Measurements from ENCODE around the gene FANCD2.
"Not testable (repeated sequence)": the region's sequence is repeated elsewhere in the genome, so short reads cannot be mapped to it uniquely, and the experiment has no call there.

Gene FANCD2

DNA sequence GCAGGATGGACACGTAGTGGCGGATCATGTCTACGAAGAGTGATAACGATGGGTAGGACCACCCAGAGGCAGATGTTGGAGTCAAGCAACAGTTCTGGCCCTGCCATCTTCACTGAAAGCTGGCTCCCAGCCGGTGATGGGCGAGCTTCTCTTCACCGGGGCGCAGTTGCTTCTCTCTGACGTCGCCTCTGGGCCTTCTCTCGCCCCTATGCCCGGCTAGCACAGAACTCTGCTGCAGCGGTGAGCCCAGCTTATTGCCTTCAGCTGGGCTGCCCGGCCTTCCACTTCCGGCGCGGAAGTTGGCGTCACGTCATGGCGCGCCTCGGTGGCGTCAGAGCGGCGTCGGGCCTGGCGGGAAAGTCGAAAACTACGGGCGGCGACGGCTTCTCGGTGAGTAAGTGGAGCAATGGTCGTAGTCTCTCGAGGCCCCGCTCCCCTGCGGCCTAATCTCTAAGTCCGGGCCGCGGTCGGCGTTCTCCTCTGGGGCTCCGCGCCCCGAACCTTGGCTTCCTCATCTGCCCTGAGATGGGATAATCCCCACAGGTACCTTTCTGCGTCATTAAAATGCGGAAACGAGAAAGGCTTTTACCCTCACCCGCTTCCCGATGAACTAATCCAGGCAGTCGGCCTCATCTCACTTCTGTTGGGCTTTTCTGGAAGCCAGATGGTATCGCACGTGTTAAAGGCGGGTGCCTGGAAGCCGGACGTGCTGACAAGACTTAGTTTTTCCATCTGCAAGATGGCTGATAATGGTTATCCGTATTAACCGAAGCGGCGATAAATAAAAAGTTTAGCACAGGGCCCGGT lies at the start of gene FANCD2:
FANCD2 (plus strand) TSS at position 354 of the 807 bp plus-strand sequence. CDS start 2,221 bp downstream, outside the sequence.
- peak; percentile 85 to 86 (median 85) for DNase-seq (ENCODE audit: low read depth in 3 of 3)

DNA sequence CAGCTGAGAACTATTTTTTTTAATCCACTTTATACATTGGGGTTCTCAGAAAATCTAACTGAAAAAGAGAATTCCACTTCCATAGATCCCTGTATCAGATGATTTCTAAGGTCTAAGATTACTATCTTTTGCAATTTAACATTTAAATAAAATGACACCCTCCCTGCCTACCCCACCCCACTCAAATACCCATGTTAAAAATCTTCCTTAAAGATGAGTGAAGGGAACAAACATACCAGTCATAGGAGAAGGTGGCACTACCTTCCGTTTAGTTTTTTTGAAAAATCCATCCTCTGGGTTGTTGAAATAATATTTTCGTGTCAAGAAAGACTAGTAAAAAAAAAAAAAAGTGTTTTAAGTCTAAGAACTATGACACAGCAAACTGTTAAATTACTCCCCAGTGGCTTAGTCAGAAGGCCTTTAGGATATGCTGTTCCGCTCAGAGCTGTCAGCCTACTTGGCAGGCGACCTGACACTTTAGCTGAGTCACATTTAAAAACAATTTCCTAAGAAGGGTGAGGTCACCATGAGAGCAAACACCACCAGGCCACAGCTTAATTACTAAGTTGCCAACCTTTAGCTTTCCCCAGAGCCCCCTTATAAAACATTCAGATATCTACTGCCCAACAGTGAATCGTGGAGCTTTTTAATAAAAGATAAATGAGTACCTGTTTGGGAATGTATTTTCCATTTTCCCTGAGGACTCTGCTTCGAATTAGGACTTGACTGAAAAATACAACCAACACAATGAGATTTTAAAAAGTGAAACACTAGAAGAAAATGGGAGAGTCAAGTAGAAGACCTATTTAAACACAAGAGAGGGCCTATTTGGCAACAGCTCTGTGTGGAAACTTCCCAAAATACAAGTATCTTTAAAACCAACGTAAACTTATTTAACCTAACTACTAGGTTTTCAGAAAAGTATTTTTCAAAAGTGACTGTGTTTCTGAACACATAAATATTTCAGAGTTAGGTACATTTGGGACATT lies 49.2 kb upstream of the FANCD2 start:
- DNase-seq (ENCODE audit: low read depth in 3 of 3) = peak in 1 of 3 donors; percentile 26

DNA sequence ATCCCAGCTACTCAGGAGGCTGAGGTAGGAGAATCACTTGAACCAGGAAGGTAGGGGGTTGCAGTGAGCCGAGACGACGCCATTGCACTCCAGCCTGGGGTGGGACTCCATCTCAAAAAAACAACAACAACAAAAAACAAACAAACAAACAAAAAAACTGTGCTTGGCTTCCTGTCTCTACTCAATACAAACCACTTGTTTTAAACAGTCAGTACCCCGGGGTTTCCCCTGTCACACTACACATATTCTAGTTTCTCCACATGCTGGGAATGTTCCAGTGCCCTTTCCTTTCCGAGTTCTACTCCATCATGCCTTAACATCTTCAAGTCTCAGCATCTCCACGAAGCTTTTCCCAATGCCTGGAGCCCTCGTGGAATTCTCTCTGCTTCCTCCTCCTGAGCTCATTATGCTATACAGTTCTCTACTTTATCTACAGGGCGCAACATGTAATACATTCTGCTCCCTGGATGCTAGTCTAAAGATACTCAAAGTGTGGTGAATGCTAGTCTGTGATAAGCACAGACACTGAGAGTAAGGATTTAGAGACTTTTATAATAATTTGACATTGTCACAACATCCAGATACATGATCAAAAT lies 47.4 kb upstream of the FANCD2 start:
- DNase-seq (ENCODE audit: low read depth in 3 of 3) = no peak

GRCh38 chr3:9980251-9980650 lies 46.0 kb upstream of the FANCD2 start:
- DNase-seq (ENCODE audit: low read depth in 3 of 3) = no peak

DNA sequence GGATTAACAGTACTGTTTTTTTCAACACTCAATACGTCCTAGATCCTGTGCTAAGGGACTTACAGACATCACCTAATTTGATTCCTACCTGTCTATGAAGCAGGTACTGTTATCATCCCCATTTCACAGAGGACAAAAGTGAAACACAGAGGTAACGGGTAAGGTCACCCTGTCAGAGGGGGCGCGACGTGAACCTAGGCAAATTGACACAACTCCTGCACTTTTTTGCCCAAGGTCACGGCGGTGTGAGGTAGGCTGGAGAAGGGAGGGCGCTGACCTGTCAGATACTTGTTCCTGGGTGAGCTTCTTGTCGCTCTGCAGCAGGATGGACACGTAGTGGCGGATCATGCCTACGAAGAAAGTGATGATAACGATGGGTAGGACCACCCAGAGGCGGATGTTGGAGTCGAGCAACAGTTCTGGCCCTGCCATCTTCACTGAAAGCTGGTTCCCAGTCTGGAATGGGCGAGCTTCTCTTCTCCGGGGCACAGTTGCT lies 40.0 kb upstream of the FANCD2 start:
- DNase-seq (ENCODE audit: low read depth in 3 of 3) = no peak

- no peak for DNase-seq (ENCODE audit: low read depth in 3 of 3)
Measured at GRCh38 chr3:9994086-9994844, 32.0 kb upstream of the FANCD2 start.

DNA sequence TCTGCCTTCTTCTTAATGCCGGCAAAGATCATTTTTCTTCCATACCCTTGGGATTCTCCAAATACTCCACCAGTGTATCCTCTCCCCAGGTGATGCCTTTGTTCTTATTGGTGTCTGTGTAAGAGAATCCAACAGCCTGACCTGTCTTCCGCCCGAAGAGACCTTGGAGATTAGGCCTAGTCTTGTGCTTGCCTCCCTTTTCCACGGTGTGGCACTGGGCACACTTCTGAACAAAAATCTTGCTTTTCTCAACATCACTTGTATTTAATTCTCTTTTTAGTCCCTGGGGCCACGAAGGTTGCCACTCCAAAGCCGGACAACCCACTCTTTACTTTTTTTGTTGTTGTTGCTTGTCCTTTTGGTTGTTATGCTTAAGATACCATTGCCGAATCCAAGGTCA lies 25.6 kb upstream of the FANCD2 start:
- no peak for DNase-seq (ENCODE audit: low read depth in 3 of 3)

DNA sequence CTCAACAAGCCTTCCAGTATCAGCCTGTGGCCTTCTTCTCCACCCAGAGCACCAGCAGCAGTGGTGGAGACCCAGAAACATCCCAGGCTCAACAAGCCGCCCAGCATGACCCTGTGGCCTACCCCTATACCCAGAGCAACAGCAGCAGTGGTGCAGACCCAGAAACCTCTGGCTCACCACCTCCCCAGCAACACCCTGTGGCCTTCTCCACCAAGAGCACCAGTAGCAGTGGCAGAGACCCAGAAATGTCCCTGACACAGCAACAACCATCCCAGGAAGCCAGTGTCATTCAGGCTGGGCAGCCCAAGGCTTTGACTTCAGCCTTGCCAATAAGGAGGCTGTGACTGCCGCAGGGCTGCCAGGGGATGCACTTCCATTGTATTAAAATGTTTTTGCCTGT lies 23.3 kb upstream of the FANCD2 start:
- DNase-seq (ENCODE audit: low read depth in 3 of 3) = no peak

GRCh38 chr3:10004506-10004905 lies 21.7 kb upstream of the FANCD2 start:
- DNase-seq (ENCODE audit: low read depth in 3 of 3) = no peak

DNA sequence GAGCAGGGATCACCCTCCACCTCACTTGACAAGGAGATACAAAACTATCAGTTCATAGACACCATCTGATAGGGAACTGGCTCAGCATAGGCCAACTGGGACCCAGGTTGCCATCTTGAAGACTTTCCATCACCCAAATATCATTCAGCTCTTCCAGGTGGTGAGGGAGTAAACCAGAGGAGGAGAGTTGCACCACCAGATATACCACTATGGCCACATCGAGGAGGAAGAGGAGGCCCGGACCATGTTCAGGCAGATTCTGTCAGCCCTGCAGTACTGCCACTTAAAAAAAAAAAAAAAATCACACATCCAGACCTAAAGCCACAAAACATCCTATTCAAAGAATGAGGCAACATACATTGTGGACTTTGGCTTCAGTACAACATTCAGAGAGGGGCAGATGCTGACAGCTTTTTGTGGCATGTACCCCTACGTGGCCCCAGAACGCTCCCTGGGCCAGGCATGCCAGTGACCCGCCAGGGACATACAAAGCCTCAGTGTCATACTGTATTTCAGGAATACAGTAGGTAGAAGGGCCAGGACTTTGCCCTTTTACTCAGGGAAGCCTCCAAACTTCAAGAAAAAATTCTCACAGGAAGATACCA lies 21.2 kb upstream of the FANCD2 start:
- no peak for DNase-seq (ENCODE audit: low read depth in 3 of 3)

- no peak for DNase-seq (ENCODE audit: low read depth in 3 of 3)
Measured at GRCh38 chr3:10006048-10006761, 20.0 kb upstream of the FANCD2 start.

- DNase-seq (ENCODE audit: low read depth in 3 of 3) = no peak
Measured at GRCh38 chr3:10006762-10007090, 19.5 kb upstream of the FANCD2 start.

DNA sequence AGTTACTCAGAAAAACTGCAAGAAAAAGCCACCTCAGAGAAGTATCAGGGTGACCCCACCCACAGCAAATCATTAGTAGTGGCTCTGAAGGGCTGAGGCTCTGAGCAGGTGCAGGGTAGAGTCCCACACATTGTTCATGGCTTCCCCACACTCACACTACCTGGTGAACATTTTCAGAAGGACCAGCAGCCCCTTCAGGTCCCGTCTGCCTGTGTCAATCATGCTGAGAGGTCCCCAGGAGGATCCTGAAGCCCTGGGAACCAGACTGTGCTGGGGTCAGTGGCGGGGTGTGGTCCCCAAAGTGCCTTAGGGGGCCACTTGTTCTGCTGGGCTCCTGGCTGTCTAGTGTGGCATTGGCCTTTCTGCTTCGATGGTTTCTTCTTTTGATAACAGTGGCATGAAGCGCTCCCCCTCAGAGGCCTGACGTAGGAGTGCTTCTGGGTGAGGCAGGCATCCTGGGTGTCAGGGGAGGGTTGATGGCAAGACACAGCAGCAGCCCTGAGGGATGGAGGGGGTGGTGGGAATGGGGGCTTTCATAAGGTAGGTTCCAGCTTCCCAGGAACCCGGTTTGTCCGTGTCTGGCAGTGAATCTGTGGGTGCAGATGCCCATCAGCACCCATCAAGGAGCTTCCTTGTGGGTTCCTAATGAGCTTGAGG lies 19.0 kb upstream of the FANCD2 start:
- DNase-seq (ENCODE audit: low read depth in 3 of 3) = no peak

- not testable (repeated sequence) for DNase-seq (ENCODE audit: low read depth in 3 of 3)
Measured at GRCh38 chr3:10008216-10008587, 18.0 kb upstream of the FANCD2 start.

- peak; percentile 46 to 72 (median 70) for DNase-seq (ENCODE audit: low read depth in 3 of 3)
Measured at GRCh38 chr3:10008588-10009344, 17.5 kb upstream of the FANCD2 start.

DNA sequence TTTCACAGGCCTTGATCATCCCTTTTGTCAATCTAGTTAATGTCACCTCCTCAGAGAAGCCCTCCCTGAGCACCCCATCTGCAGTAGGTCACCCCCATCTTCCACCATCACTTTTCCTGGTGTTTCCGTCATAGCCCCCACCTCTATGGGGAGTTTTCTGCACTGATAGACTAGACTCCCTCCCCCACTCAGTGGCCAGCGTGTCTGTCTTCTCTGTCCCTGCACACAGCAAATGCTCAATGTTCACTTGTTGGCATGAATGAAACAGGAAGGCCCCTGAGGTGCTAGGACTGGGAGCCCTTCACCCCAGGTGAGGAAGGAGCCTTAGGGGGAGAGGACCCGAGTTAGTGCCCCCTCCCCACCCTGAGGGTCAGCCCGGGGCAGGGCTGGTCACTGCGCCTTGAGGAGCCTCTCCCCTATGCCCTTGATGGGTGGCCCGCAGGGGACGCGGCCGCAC lies 15.8 kb upstream of the FANCD2 start:
- no peak for DNase-seq (ENCODE audit: low read depth in 3 of 3)

DNA sequence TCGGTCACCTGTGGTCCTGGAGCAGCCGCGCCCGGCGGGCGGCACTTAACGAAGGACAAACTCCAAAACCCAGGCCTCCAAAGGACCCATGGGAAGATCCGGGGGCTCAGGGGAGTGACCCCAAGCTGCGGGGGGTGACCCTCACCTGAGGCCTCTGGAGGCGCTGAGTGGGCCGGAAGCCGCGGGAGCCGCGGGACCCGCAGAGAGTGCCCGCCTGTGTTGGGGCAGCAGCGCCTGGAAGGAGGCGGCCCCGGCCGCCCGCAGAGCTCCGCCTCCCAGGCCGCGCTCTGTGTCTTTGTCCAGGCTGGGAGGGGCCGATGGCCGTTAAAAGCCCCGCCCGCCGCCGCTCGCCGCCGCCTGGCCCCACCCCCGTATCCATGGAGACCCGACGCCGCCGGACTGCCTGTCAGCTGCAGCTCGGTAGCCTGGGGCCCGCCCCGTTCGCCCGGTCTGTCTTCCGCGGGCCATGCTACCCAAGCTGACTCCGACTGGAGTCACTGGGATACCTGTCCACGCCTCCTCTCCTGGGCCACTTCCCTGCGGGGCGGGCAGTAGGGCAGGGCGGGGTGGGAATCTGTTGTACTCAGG lies 15.3 kb upstream of the FANCD2 start:
- peak; percentile 70 to 87 (median 74) for DNase-seq (ENCODE audit: low read depth in 3 of 3)

- no peak for DNase-seq (ENCODE audit: low read depth in 3 of 3)
Measured at GRCh38 chr3:10011631-10012030, 14.6 kb upstream of the FANCD2 start.

- no peak for DNase-seq (ENCODE audit: low read depth in 3 of 3)
Measured at GRCh38 chr3:10012106-10012505, 14.1 kb upstream of the FANCD2 start.
